LNCaP clone FGC (cell line): ENCODE measurements around the gene BHLHE23.

Experiments
- DNase-seq: peaks from one replicate; pipeline ENCODE4 v3.0.0-alpha.2; 2011; ENCODE audit warnings: low read depth
- H3K4me3 ChIP-seq: 2 replicates; pipeline ENCODE4 v1.5.1; 2011; ENCODE audit warnings: mild to moderate bottlenecking, low read depth, low read length, control low read depth
- CTCF ChIP-seq: IDR thresholded peaks from 2 replicates; pipeline ENCODE4 v1.5.1; 2012; ENCODE audit warnings: mild to moderate bottlenecking; ENCODE audit not compliant: control insufficient read depth, insufficient read depth; ENCODE audit errors: extremely low read depth

BHLHE23 gene

GRCh38 chr20:62982124-62983075 is 24.4 kb downstream of the BHLHE23 start:
- H3K4me3 ChIP-seq: no peak overlapping the region

GRCh38 chr20:62980970-62981369 is 25.8 kb downstream of the BHLHE23 start:
- no peak for DNase-seq

More at GRCh38 chr20:62982124-62983075, 24.4 kb downstream of the BHLHE23 start:
- DNase-seq: no peak
- no peak for TF ChIP-seq CTCF

GRCh38 chr20:62980380-62980960 is 26.3 kb downstream of the BHLHE23 start:
- DNase-seq: peak; percentile 18
- no peak for TF ChIP-seq CTCF
- H3K4me3 ChIP-seq: no peak overlapping the region

More at GRCh38 chr20:62980970-62981369, 25.8 kb downstream of the BHLHE23 start:
- no peak overlapping the region for H3K4me3 ChIP-seq
- TF ChIP-seq CTCF: no peak

- DNase-seq: no peak
- TF ChIP-seq CTCF: no peak
- no peak overlapping the region for H3K4me3 ChIP-seq
Measured at GRCh38 chr20:62979876-62980373, 26.8 kb downstream of the BHLHE23 start.

- no peak for DNase-seq
- H3K4me3 ChIP-seq: no peak overlapping the region
- no peak for TF ChIP-seq CTCF
Measured at GRCh38 chr20:62979310-62979709, 27.5 kb downstream of the BHLHE23 start.

GRCh38 chr20:62978561-62978943 is 28.2 kb downstream of the BHLHE23 start:
- DNase-seq: no peak
- no peak overlapping the region for H3K4me3 ChIP-seq
- no peak for TF ChIP-seq CTCF
